Vagina (tissue), 2 donors: ENCODE results near the gene DAGLB.

Experiments
- POLR2A ChIP-seq, 2 donors: fragments of 450-650 bp; IDR thresholded peaks; one replicate each; pipeline ENCODE4 v1.6.1; 2017; ENCODE audit warnings: antibody characterized with exemption in 2 of 2, mild to moderate bottlenecking in 2 of 2, moderate library complexity in 2 of 2
- POLR2AphosphoS5 ChIP-seq, 2 donors: sonication (generic); formaldehyde crosslinking; IDR thresholded peaks; one replicate each; pipeline ENCODE4 v1.9.0; 2017; ENCODE audit warnings: antibody characterized with exemption in 2 of 2, mild to moderate bottlenecking in 2 of 2, low read depth in 1 of 2; ENCODE audit not compliant: insufficient read depth in 1 of 2
- TF ChIP-seq, protein P1 (sequence below), 3 experiments: fragments of 450-650 bp in 2 of 3; fragments of 200-600 bp in 1 of 3; sonication (generic) in 1 of 3; IDR thresholded peaks; one replicate each; pipeline ENCODE4 v1.5.1; 2017 to 2019; ENCODE audit warnings: antibody characterized with exemption in 3 of 3, mild to moderate bottlenecking in 2 of 3, moderate library complexity in 2 of 3

DNA sequence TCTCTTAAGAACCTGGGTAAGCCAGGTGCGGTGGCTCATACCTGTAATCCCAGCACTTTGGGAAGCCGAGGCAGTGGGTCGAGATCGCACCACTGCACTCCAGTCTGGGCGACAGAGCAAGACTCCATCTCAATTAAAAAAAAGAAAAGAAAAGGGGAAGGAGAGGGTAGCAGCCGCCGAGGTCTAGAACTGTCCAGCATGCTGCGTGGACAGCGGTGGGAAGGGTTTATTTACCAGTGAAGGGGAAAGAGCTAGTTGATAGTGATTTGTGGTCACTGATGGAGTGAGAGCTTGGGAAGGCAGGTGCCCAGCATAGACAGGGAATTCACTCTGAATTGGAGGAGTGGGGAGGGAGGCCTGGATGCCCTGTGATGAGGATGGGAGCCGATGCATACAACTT lies 43.4 kb upstream of the DAGLB start:
- TF ChIP-seq, protein P1, sequence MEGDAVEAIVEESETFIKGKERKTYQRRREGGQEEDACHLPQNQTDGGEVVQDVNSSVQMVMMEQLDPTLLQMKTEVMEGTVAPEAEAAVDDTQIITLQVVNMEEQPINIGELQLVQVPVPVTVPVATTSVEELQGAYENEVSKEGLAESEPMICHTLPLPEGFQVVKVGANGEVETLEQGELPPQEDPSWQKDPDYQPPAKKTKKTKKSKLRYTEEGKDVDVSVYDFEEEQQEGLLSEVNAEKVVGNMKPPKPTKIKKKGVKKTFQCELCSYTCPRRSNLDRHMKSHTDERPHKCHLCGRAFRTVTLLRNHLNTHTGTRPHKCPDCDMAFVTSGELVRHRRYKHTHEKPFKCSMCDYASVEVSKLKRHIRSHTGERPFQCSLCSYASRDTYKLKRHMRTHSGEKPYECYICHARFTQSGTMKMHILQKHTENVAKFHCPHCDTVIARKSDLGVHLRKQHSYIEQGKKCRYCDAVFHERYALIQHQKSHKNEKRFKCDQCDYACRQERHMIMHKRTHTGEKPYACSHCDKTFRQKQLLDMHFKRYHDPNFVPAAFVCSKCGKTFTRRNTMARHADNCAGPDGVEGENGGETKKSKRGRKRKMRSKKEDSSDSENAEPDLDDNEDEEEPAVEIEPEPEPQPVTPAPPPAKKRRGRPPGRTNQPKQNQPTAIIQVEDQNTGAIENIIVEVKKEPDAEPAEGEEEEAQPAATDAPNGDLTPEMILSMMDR (IDR thresholded peaks at IDR 0.05), result no peak
- TF ChIP-seq POLR2A (IDR thresholded peaks at IDR 0.05), result no peak
- TF ChIP-seq POLR2AphosphoS5 (IDR thresholded peaks at IDR 0.05; ENCODE audit: insufficient read depth in 1 of 2, low read depth in 1 of 2), result no peak
